Neural progenitor cell (in vitro differentiated cells): ENCODE results near the gene EPB41L4B. TPM values are rescaled to one million over a fixed set of nuclear protein-coding genes. Genes with fewer than 3 reads are reported as not detected.
A peak's percentile ranks its signal among the peaks of the same experiment; 100 is the strongest.

ENCODE experiments used
- DNase-seq: peaks from one replicate; pipeline ENCODE4 v3.0.0-alpha.2; 2016; ENCODE audit warnings: low spot score
- H2AFZ ChIP-seq: fragments of 200-600 bp; sonication (generic); replicated peaks from 2 replicates; pipeline ENCODE4 v1.6.1; 2016; ENCODE audit warnings: antibody characterized with exemption
- H3F3A ChIP-seq: fragments of 200-600 bp; sonication (generic); 2 replicates; pipeline ENCODE4 v1.6.1; 2016; ENCODE audit warnings: antibody characterized with exemption, low read depth
- H3K27ac ChIP-seq: fragments of 200-600 bp; sonication (generic); 2 replicates; pipeline ENCODE4 v1.5.1; 2016; ENCODE audit warnings: mild to moderate bottlenecking
- H3K27me3 ChIP-seq: fragments of 200-600 bp; sonication (generic); 2 replicates; pipeline ENCODE4 v1.6.1; 2016; ENCODE audit warnings: mild to moderate bottlenecking, moderate library complexity
- H3K36me3 ChIP-seq: fragments of 200-600 bp; sonication (generic); 2 replicates; pipeline ENCODE4 v1.5.1; 2016
- H3K4me1 ChIP-seq: fragments of 200-600 bp; sonication (generic); 2 replicates; pipeline ENCODE4 v1.6.1; 2016; ENCODE audit warnings: mixed run types
- H3K4me2 ChIP-seq: fragments of 200-600 bp; sonication (generic); 2 replicates; pipeline ENCODE4 v1.6.1; 2016
- H3K4me3 ChIP-seq: fragments of 200-600 bp; sonication (generic); 2 replicates; pipeline ENCODE4 v1.5.1; 2016
- H3K79me2 ChIP-seq: fragments of 200-600 bp; sonication (generic); 2 replicates; pipeline ENCODE4 v1.6.1; 2016; ENCODE audit warnings: low read depth
- H3K9ac ChIP-seq: fragments of 200-600 bp; sonication (generic); 2 replicates; pipeline ENCODE4 v1.6.1; 2016
- H3K9me3 ChIP-seq: fragments of 200-600 bp; sonication (generic); 2 replicates; pipeline ENCODE4 v1.5.1; 2016; ENCODE audit warnings: low read depth
- H4K20me1 ChIP-seq: fragments of 200-600 bp; sonication (generic); 2 replicates; pipeline ENCODE4 v1.6.1; 2016; ENCODE audit warnings: low read depth
- H3K27ac Mint-ChIP-seq: 3 replicates; pipeline ENCODE4 v1.8.0; 2021; ENCODE audit warnings: mixed read lengths
- H3K27me3 Mint-ChIP-seq: 2 replicates; pipeline ENCODE4 v1.8.0; 2022; ENCODE audit warnings: low read depth, mild to moderate bottlenecking, inconsistent platforms, moderate library complexity, mixed read lengths; ENCODE audit not compliant: insufficient read depth
- H3K36me3 Mint-ChIP-seq: 3 replicates; pipeline ENCODE4 v1.8.0; 2021; ENCODE audit warnings: mixed read lengths
- H3K4me1 Mint-ChIP-seq: 3 replicates; pipeline ENCODE4 v1.8.0; 2021; ENCODE audit warnings: mixed read lengths
- H3K4me3 Mint-ChIP-seq: 3 replicates; pipeline ENCODE4 v1.8.0; 2021; ENCODE audit warnings: mild to moderate bottlenecking, moderate library complexity, mixed read lengths
- H3K9me3 Mint-ChIP-seq: 3 replicates; pipeline ENCODE4 v1.8.0; 2020; ENCODE audit warnings: mixed read lengths
- EZH2 ChIP-seq: fragments of 200-600 bp; sonication (generic); IDR thresholded peaks from 2 replicates; pipeline ENCODE4 v1.6.1; 2017; ENCODE audit warnings: antibody characterized with exemption, mild to moderate bottlenecking, moderate library complexity
- EZH2phosphoT487 ChIP-seq: fragments of 200-600 bp; sonication (generic); IDR thresholded peaks from 2 replicates; pipeline ENCODE4 v1.6.1; 2017; ENCODE audit warnings: antibody characterized with exemption
- total RNA-seq: library from RNA; depleted of rRNA; stranded (reverse); fragments of >200 nt; gene quantifications from 2 replicates; pipeline ENCODE4 v1.2.3, GENCODE V29; 2015; ENCODE audit warnings: low replicate concordance
- TF ChIP-seq, protein P1 (sequence below): fragments of 200-600 bp; sonication (generic); IDR thresholded peaks from 2 replicates; pipeline ENCODE4 v1.5.1; 2017; ENCODE audit warnings: antibody characterized with exemption, mild to moderate bottlenecking

EPB41L4B gene
- total RNA-seq, 1 donor from 2014 or later: 6.2 TPM

DNA sequence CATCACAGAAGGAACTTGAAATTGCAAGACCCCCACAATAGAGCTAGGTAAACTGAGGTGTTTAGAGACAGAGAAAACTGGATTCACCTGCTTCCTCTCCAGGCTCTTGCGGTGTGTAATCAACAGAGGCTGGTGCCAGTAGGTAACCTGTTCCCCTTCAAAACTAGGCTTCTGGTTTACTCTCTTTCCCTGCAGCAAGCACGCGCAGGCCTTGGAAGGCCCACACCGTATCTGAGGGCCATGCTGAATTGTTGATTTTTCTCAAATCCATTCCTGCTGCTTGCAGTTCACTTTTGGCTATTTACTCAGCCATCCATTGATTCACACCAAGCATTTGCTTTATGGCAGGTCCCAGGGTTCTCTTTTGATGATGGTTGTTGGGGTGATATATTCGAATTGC lies 153.1 kb downstream of the EPB41L4B start:
- peaks cover 6% of the 10 kb centered on the region for H3K9me3 ChIP-seq
- H3K27ac Mint-ChIP-seq: no peak overlapping the region
- peaks cover 77% of the 10 kb centered on the region for H3K27me3 ChIP-seq
- H3K27ac ChIP-seq: no peak overlapping the region
- H3K9me3 Mint-ChIP-seq: peaks cover 18% of the 10 kb centered on the region
- H3K4me3 ChIP-seq: no peak overlapping the region
- H2AFZ ChIP-seq: no peak overlapping the region
- H3K36me3 ChIP-seq: no peaks in the 10 kb centered on the region
- peaks cover 17% of the 10 kb centered on the region for H3K4me1 Mint-ChIP-seq
- DNase-seq: no peak
- peaks cover 9% of the 10 kb centered on the region for H3K4me1 ChIP-seq
- peaks cover 10% of the 10 kb centered on the region for H4K20me1 ChIP-seq
- no peaks in the 10 kb centered on the region for H3K79me2 ChIP-seq
- H3K36me3 Mint-ChIP-seq: peaks cover 7% of the 10 kb centered on the region
- H3K9ac ChIP-seq: no peak overlapping the region
- peaks cover 33% of the 10 kb centered on the region for H3K27me3 Mint-ChIP-seq
- peak overlapping the region; percentile 88 for H3K4me3 Mint-ChIP-seq
- peaks cover 31% of the 10 kb centered on the region for H3F3A ChIP-seq
- TF ChIP-seq, protein P1, sequence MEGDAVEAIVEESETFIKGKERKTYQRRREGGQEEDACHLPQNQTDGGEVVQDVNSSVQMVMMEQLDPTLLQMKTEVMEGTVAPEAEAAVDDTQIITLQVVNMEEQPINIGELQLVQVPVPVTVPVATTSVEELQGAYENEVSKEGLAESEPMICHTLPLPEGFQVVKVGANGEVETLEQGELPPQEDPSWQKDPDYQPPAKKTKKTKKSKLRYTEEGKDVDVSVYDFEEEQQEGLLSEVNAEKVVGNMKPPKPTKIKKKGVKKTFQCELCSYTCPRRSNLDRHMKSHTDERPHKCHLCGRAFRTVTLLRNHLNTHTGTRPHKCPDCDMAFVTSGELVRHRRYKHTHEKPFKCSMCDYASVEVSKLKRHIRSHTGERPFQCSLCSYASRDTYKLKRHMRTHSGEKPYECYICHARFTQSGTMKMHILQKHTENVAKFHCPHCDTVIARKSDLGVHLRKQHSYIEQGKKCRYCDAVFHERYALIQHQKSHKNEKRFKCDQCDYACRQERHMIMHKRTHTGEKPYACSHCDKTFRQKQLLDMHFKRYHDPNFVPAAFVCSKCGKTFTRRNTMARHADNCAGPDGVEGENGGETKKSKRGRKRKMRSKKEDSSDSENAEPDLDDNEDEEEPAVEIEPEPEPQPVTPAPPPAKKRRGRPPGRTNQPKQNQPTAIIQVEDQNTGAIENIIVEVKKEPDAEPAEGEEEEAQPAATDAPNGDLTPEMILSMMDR: no peak
- peak; percentile 7 for TF ChIP-seq EZH2
- TF ChIP-seq EZH2phosphoT487: peak; percentile 21
- H3K4me2 ChIP-seq: no peak overlapping the region

GRCh38 chr9:109166771-109167601 lies 153.9 kb downstream of the EPB41L4B start, which contains the start of gene FRRS1L:
Gene FRRS1L, minus strand, starts transcription at chr9:109167249. Its CDS starts 111 bp downstream, at chr9:109167138.
- Histone ChIP-seq H3K4me1 (peaks cover 9% of the 10 kb centered on the region), H2AFZ (peak within 1 kb of the TSS; percentile 74), H3K79me2 (no peaks in the 10 kb centered on the region), H3F3A (peaks cover 31% of the 10 kb centered on the region), H4K20me1 (peaks cover 10% of the 10 kb centered on the region), H3K4me3 (peak within 1 kb of the TSS; percentile 49), H3K9ac (no peak within 1 kb of the TSS), H3K36me3 (no peaks in the 10 kb centered on the region), H3K27ac (peak within 1 kb of the TSS; percentile 68), H3K27me3 (peaks cover 81% of the 10 kb centered on the region), H3K9me3 (peaks cover 6% of the 10 kb centered on the region), H3K4me2 (peak within 1 kb of the TSS; percentile 76)
- peak; percentile 9 for TF ChIP-seq EZH2phosphoT487
- peak; percentile 35 for TF ChIP-seq EZH2
- TF ChIP-seq, protein P1: no peak
- H3K36me3 Mint-ChIP-seq: peaks cover 7% of the 10 kb centered on the region
- peaks cover 33% of the 10 kb centered on the region for H3K27me3 Mint-ChIP-seq
- H3K27ac Mint-ChIP-seq: no peak within 1 kb of the TSS
- H3K4me3 Mint-ChIP-seq: peak within 1 kb of the TSS; percentile 88
- peak; percentile 78 for DNase-seq
- peaks cover 18% of the 10 kb centered on the region for H3K9me3 Mint-ChIP-seq
- peaks cover 17% of the 10 kb centered on the region for H3K4me1 Mint-ChIP-seq

DNA sequence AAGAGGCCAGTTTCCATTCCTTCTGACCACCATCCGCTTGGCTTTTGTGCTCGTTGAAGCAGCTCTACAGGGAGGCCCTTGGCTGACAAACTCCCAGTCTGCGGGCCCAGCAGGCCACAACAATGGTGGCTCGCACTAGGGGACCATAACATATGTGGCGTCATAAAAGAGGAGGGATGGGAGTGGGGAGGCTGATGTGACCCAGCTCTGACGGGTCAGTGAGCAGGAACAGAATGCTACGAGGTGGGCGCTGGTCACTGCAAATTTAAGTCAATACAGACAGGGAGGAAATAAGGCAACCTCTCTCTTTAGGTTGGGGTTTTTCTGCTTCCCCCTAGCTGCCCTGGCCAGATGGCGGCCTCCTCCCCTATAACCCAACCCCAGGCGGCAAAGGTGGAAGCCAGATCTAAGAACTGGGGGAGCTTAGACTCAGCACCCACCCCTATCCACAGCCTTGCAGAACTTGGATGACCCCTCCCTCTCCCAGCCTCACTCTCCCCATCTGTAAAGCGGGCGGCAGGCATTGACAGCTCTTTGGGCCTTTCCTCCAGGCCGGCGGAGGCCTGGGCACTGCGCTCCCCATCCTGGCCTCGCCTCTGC lies 154.6 kb downstream of the EPB41L4B start:
- Histone ChIP-seq H3K9me3 (peaks cover 6% of the 10 kb centered on the region), H3K4me2 (peak overlapping the region; percentile 76), H3K4me1 (peaks cover 9% of the 10 kb centered on the region), H3K4me3 (peak overlapping the region; percentile 49), H3K27ac (peak overlapping the region; percentile 68), H4K20me1 (peaks cover 10% of the 10 kb centered on the region), H2AFZ (peak overlapping the region; percentile 45), H3K9ac (no peak overlapping the region), H3K79me2 (no peaks in the 10 kb centered on the region), H3F3A (peaks cover 31% of the 10 kb centered on the region), H3K36me3 (no peaks in the 10 kb centered on the region), H3K27me3 (peaks cover 80% of the 10 kb centered on the region)
- peaks cover 17% of the 10 kb centered on the region for H3K9me3 Mint-ChIP-seq
- DNase-seq: peak; percentile 88
- peaks cover 17% of the 10 kb centered on the region for H3K4me1 Mint-ChIP-seq
- H3K4me3 Mint-ChIP-seq: peak overlapping the region; percentile 84
- peaks cover 7% of the 10 kb centered on the region for H3K36me3 Mint-ChIP-seq
- H3K27ac Mint-ChIP-seq: no peak overlapping the region
- TF ChIP-seq EZH2phosphoT487: peak; percentile 44
- TF ChIP-seq, protein P1: no peak
- H3K27me3 Mint-ChIP-seq: peaks cover 37% of the 10 kb centered on the region
